ENCODE results near the gene ATP8A2.
A peak's percentile ranks its signal among the peaks of the same experiment; 100 is the strongest.

Gene ATP8A2

GRCh38 chr13:26022538-26023292 is 650.9 kb downstream of the ATP8A2 start:
- no peak for DNase-seq

- no peak for DNase-seq
These were observed 652.8 kb downstream of the ATP8A2 start for GRCh38 chr13:26024558-26024957.

- DNase-seq, result no peak
These were observed 653.4 kb downstream of the ATP8A2 start for GRCh38 chr13:26025196-26025595.

GRCh38 chr13:26025771-26026170 is 654.0 kb downstream of the ATP8A2 start:
- DNase-seq, result no peak

GRCh38 chr13:26026211-26026610 is 654.4 kb downstream of the ATP8A2 start:
- no peak for DNase-seq

- no peak for DNase-seq
These were observed 657.9 kb downstream of the ATP8A2 start for GRCh38 chr13:26029581-26030136.

- no peak for DNase-seq
These were observed 658.6 kb downstream of the ATP8A2 start for GRCh38 chr13:26030331-26030730.

- no peak for DNase-seq
These were observed 662.2 kb downstream of the ATP8A2 start for GRCh38 chr13:26034018-26034417.

GRCh38 chr13:26036383-26036782 is 664.6 kb downstream of the ATP8A2 start:
- no peak for DNase-seq

- peak; percentile 21 for DNase-seq
These were observed 665.5 kb downstream of the ATP8A2 start for GRCh38 chr13:26037302-26037701.

- DNase-seq, result no peak
These were observed 667.2 kb downstream of the ATP8A2 start for GRCh38 chr13:26038931-26039475.

- DNase-seq, result no peak
These were observed 669.7 kb downstream of the ATP8A2 start for GRCh38 chr13:26041444-26041843.

- no peak for DNase-seq
These were observed 671.0 kb downstream of the ATP8A2 start for GRCh38 chr13:26042785-26043184.

- DNase-seq, result no peak
These were observed 673.4 kb downstream of the ATP8A2 start for GRCh38 chr13:26045142-26045541.

- no peak for DNase-seq
These were observed 674.9 kb downstream of the ATP8A2 start for GRCh38 chr13:26046639-26047038.

GRCh38 chr13:26047040-26047439 is 675.3 kb downstream of the ATP8A2 start:
- DNase-seq, result no peak

GRCh38 chr13:26048741-26049140 is 677.0 kb downstream of the ATP8A2 start:
- DNase-seq, result no peak

- no peak for DNase-seq
These were observed 678.9 kb downstream of the ATP8A2 start for GRCh38 chr13:26050568-26051230.

- DNase-seq, result no peak
These were observed 679.5 kb downstream of the ATP8A2 start for GRCh38 chr13:26051231-26051656.

GRCh38 chr13:26051657-26052311 is 680.0 kb downstream of the ATP8A2 start, which contains the start of gene SHISA2:
TSS of gene SHISA2 (minus strand) at chr13:26052016. CDS start at chr13:26050975, 1,041 bp downstream.
- DNase-seq, result peak; percentile 31

- DNase-seq, result no peak
These were observed 680.6 kb downstream of the ATP8A2 start for GRCh38 chr13:26052337-26052736.

GRCh38 chr13:26053418-26053980 is 681.7 kb downstream of the ATP8A2 start:
- DNase-seq, result no peak

GRCh38 chr13:26054896-26055295 is 683.1 kb downstream of the ATP8A2 start:
- no peak for DNase-seq
